Measurements from ENCODE around the gene HPCAL4.

Gene HPCAL4

GRCh38 chr1:39721664-39722063 is 30.4 kb upstream of the HPCAL4 start:
- in situ Hi-C loops (cut with HindIII; ENCODE audit: low pct_unique_long_range_greater_than_20kb, low sequenced_read_pairs), result no loop called here
- no peak for DNase-seq (ENCODE audit: low read depth in 1 of 2, low spot score in 1 of 2)
- no peak for TF ChIP-seq JUND (IDR thresholded peaks at IDR 0.05; ENCODE audit: low read depth)

- in situ Hi-C loops (cut with HindIII; ENCODE audit: low pct_unique_long_range_greater_than_20kb, low sequenced_read_pairs), result no loop called here
- DNase-seq (ENCODE audit: low read depth in 1 of 2, low spot score in 1 of 2), result peak in 1 of 2 experiments; percentile 70
- TF ChIP-seq JUND (IDR thresholded peaks at IDR 0.05; ENCODE audit: low read depth), result no peak
These were observed 29.1 kb upstream of the HPCAL4 start for GRCh38 chr1:39720094-39720999.

- DNase-seq (ENCODE audit: low read depth in 1 of 2, low spot score in 1 of 2), result no peak
- in situ Hi-C loops (cut with HindIII; ENCODE audit: low pct_unique_long_range_greater_than_20kb, low sequenced_read_pairs), result no loop called here
- no peak for TF ChIP-seq JUND (IDR thresholded peaks at IDR 0.05; ENCODE audit: low read depth)
These were observed 26.6 kb upstream of the HPCAL4 start for GRCh38 chr1:39717809-39718208.

DNA sequence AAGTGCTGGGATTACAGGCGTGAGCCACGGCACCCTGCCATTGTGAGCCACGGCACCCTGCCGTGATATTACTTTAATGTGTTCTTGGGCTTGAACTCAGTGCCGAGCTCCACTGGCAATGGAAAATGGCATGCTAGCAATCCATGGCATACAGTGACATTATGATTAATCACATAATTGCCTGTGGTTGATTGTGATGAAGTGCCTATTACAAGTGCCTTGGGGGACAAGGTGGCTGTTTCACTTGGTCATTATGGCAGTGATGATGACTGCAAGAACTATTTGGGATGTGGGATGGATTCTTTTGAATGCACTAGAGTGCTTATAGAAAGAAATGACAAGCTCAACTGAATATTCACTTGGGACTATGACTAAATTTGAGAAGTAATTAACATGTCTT is 22.3 kb upstream of the HPCAL4 start:
- no peak for DNase-seq (ENCODE audit: low read depth in 1 of 2, low spot score in 1 of 2)
- no peak for TF ChIP-seq JUND (IDR thresholded peaks at IDR 0.05; ENCODE audit: low read depth)
- in situ Hi-C loops (cut with HindIII; ENCODE audit: low pct_unique_long_range_greater_than_20kb, low sequenced_read_pairs), result no loop called here

DNA sequence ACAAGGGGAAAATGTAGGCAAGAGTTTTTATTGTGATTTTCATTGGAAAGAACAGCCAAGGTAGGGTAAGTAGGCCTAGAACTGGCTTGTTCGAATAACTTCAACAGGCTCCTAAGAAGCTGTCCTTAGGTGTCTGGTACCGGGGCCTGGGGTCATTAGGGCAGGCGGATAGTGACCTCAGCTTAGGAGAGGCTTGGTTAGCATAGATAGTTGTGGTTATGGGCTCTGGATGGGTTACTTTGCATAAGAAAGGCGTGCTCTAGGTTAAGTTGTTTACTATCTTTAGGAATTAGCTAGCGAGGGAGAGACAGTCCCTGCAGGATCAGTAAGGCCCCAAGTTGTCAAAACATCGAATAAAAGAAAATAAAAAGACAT is 20.7 kb upstream of the HPCAL4 start:
- in situ Hi-C loops (cut with HindIII; ENCODE audit: low pct_unique_long_range_greater_than_20kb, low sequenced_read_pairs), result no loop called here
- DNase-seq (ENCODE audit: low read depth in 1 of 2, low spot score in 1 of 2), result no peak
- no peak for TF ChIP-seq JUND (IDR thresholded peaks at IDR 0.05; ENCODE audit: low read depth)

DNA sequence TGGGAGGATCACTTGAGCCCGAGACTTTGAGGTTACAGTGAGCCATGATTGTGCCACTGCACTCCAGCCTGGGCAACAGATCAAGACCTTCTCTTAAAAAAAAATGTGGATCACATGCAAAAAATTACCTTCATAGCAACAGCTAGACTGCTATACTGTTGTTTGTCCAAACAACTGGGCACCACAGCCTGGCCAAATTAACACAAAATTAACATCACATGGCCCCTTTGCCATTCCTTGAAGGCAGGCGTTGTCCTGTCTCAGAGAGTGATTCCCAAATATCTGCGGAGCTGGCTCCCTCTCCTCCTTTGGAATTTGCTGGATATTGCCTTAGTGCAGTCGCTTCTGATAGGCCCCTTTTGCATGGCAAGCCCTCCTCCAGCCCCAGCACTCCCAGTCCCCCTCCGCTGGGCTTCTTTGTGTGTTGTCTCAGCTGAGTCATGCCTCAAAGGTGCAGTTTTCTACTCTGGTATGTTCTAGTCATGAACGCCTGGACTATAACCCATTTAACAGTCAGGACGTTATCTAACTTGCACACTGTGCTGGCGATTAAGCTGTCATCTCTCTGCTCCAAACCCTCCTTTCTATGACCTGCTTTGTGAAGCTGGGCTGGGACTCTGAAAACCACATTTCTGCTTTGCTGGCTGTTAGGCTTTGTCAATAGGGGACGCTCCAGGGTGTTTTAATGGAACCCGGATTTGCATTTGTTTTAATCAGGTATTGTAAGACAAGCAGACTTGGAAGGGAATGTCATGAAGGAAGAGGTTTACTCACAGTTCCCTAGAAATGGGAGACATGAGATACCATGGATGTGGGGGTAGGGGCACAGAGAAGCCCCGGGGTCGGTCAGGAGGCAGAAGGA is 20.1 kb upstream of the HPCAL4 start:
- TF ChIP-seq JUND (IDR thresholded peaks at IDR 0.05; ENCODE audit: low read depth), result no peak
- in situ Hi-C loops (cut with HindIII; ENCODE audit: low pct_unique_long_range_greater_than_20kb, low sequenced_read_pairs), result no loop called here
- no peak for DNase-seq (ENCODE audit: low read depth in 1 of 2, low spot score in 1 of 2)

DNA sequence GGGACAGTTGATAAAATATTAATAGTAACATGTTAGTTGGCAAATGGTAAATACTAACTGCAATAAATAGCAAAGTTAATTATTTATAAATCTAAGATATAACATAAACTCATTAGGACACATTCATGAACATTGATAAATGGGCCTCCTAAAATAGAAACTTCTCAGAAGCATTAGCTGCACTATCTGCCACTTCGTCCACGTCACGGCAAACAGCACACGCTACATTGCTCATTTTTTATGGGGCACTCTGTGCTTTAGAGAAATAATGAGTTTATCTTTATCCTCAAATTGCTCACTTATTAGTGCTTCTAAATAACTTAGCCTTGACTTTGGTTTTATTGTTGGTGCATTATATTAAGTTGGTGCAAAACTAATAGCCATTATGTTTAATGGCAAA is 16.3 kb upstream of the HPCAL4 start:
- TF ChIP-seq JUND (IDR thresholded peaks at IDR 0.05; ENCODE audit: low read depth), result no peak
- no peak for DNase-seq (ENCODE audit: low read depth in 1 of 2, low spot score in 1 of 2)
- in situ Hi-C loops (cut with HindIII; ENCODE audit: low pct_unique_long_range_greater_than_20kb, low sequenced_read_pairs), result no loop called here

DNA sequence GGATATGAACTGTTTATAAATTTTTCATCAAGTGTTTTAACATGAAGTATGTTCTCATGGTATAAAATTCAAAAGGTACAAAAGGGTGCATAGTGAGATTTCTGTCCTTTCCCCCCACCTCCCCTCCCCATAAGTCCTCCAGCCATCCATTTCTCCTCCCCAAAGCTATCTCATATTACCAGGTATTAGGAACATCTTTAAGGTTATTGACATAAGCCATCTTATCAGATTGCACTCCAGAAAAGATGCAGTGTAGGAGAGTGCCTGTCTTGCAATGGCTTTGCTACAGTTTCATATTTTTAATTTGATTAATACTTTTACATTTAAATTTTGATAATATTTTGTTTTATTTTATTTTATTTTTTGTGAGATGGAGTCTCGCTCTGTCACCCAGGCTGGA is 13.5 kb upstream of the HPCAL4 start:
- DNase-seq (ENCODE audit: low read depth in 1 of 2, low spot score in 1 of 2), result no peak
- in situ Hi-C loops (cut with HindIII; ENCODE audit: low pct_unique_long_range_greater_than_20kb, low sequenced_read_pairs), result no loop called here
- no peak for TF ChIP-seq JUND (IDR thresholded peaks at IDR 0.05; ENCODE audit: low read depth)

GRCh38 chr1:39701049-39701439 is 9.8 kb upstream of the HPCAL4 start:
- in situ Hi-C loops (cut with HindIII; ENCODE audit: low pct_unique_long_range_greater_than_20kb, low sequenced_read_pairs), result no loop called here
- no peak for DNase-seq (ENCODE audit: low read depth in 1 of 2, low spot score in 1 of 2)
- TF ChIP-seq JUND (IDR thresholded peaks at IDR 0.05; ENCODE audit: low read depth), result no peak

GRCh38 chr1:39700348-39700747 is 9.1 kb upstream of the HPCAL4 start:
- in situ Hi-C loops (cut with HindIII; ENCODE audit: low pct_unique_long_range_greater_than_20kb, low sequenced_read_pairs), result no loop called here
- TF ChIP-seq JUND (IDR thresholded peaks at IDR 0.05; ENCODE audit: low read depth), result no peak
- no peak for DNase-seq (ENCODE audit: low read depth in 1 of 2, low spot score in 1 of 2)

- TF ChIP-seq JUND (IDR thresholded peaks at IDR 0.05; ENCODE audit: low read depth), result no peak
- no peak for DNase-seq (ENCODE audit: low read depth in 1 of 2, low spot score in 1 of 2)
- in situ Hi-C loops (cut with HindIII; ENCODE audit: low pct_unique_long_range_greater_than_20kb, low sequenced_read_pairs), result no loop called here
These were observed 8.2 kb upstream of the HPCAL4 start for GRCh38 chr1:39699419-39699818.

- no peak for TF ChIP-seq JUND (IDR thresholded peaks at IDR 0.05; ENCODE audit: low read depth)
- DNase-seq (ENCODE audit: low read depth in 1 of 2, low spot score in 1 of 2), result no peak
- in situ Hi-C loops (cut with HindIII; ENCODE audit: low pct_unique_long_range_greater_than_20kb, low sequenced_read_pairs), result no loop called here
These were observed 7.3 kb upstream of the HPCAL4 start for GRCh38 chr1:39698568-39698967.

DNA sequence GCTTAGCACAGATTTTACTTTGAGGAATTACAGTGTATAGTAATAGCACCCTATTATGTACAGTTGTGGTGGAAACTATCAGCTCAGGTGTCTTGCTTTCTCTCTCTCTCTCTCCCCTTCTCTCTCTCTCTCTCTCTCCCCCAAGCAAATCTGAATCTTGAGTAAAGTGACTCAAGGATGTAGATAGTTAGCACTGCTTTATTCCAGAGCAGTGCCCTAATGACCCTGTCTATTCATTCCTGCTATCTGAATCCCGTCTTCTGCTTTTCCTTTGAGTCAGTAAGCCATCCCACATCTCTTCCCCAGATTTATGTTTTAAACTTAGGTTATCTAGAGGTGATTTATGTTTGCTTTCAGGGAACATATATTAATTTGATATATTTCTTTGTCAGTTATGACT is 5.2 kb upstream of the HPCAL4 start:
- no peak for DNase-seq (ENCODE audit: low read depth in 1 of 2, low spot score in 1 of 2)
- in situ Hi-C loops (cut with HindIII; ENCODE audit: low pct_unique_long_range_greater_than_20kb, low sequenced_read_pairs), result no loop called here
- no peak for TF ChIP-seq JUND (IDR thresholded peaks at IDR 0.05; ENCODE audit: low read depth)
